ENCODE results near the gene STBD1. TPM values are rescaled to one million over a fixed set of nuclear protein-coding genes. Genes with fewer than 3 reads are reported as not detected.
A peak's percentile ranks its signal among the peaks of the same experiment; 100 is the strongest.

The STBD1 gene
- total RNA-seq, 1 donor = 6.9 TPM

- H3K4me3 ChIP-seq (ENCODE audit: low read depth, low read length) = no peak overlapping the region
- no peak for DNase-seq (ENCODE audit: low read depth)
- TF ChIP-seq CTCF (IDR thresholded peaks at IDR 0.05; ENCODE audit: insufficient read depth, low read depth, low read length) = no peak
These were observed 8.9 kb downstream of the STBD1 start for GRCh38 chr4:76315267-76315918.

- no peak for TF ChIP-seq CTCF (IDR thresholded peaks at IDR 0.05; ENCODE audit: insufficient read depth, low read depth, low read length)
- no peak for DNase-seq (ENCODE audit: low read depth)
- H3K4me3 ChIP-seq (ENCODE audit: low read depth, low read length) = no peak overlapping the region
These were observed 9.6 kb downstream of the STBD1 start for GRCh38 chr4:76316131-76316530.

GRCh38 chr4:76322236-76322635 lies 15.7 kb downstream of the STBD1 start:
- no peak overlapping the region for H3K4me3 ChIP-seq (ENCODE audit: low read depth, low read length)
- DNase-seq (ENCODE audit: low read depth) = no peak
- TF ChIP-seq CTCF (IDR thresholded peaks at IDR 0.05; ENCODE audit: insufficient read depth, low read depth, low read length) = no peak

- TF ChIP-seq CTCF (IDR thresholded peaks at IDR 0.05; ENCODE audit: insufficient read depth, low read depth, low read length) = no peak
- DNase-seq (ENCODE audit: low read depth) = no peak
- no peak overlapping the region for H3K4me3 ChIP-seq (ENCODE audit: low read depth, low read length)
These were observed 18.5 kb downstream of the STBD1 start for GRCh38 chr4:76325072-76325471.

- no peak overlapping the region for H3K4me3 ChIP-seq (ENCODE audit: low read depth, low read length)
- TF ChIP-seq CTCF (IDR thresholded peaks at IDR 0.05; ENCODE audit: insufficient read depth, low read depth, low read length) = no peak
These were observed 20.0 kb downstream of the STBD1 start for GRCh38 chr4:76326515-76326914.

GRCh38 chr4:76334885-76335284 lies 28.4 kb downstream of the STBD1 start:
- no peak overlapping the region for H3K4me3 ChIP-seq (ENCODE audit: low read depth, low read length)
- DNase-seq (ENCODE audit: low read depth) = no peak
- TF ChIP-seq CTCF (IDR thresholded peaks at IDR 0.05; ENCODE audit: insufficient read depth, low read depth, low read length) = no peak

More at GRCh38 chr4:76326515-76326914, 20.0 kb downstream of the STBD1 start:
- no peak for DNase-seq (ENCODE audit: low read depth)

GRCh38 chr4:76339364-76339763 lies 32.8 kb downstream of the STBD1 start:
- no peak for TF ChIP-seq CTCF (IDR thresholded peaks at IDR 0.05; ENCODE audit: insufficient read depth, low read depth, low read length)
- no peak overlapping the region for H3K4me3 ChIP-seq (ENCODE audit: low read depth, low read length)
- peak; percentile 5 for DNase-seq (ENCODE audit: low read depth)
